Measurements from ENCODE around the gene IHH.

DNA sequence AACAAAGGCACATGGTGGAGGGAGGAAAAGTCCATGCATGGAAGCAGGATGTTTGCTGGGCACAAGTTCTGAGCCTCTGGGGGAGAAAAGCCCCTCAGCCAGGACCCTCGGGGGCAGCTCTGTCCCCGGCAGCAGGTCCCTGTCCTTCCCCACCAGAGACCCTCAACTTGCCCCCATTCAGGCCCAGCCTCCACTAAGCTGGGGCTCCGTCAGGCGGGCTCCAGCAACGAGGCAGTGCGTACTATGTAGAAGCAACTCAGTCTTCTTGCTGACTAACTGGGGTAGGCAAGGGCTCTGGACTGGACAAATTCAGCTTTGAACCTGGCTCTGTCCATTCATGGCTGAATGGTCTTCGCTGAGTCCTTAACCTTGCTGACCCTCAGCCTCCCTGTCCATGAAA, 42.4 kb downstream of the IHH start:
- TF ChIP-seq POLR2A (IDR thresholded peaks at IDR 0.05) = no peak
- no peak for TF ChIP-seq CTCF (IDR thresholded peaks at IDR 0.05)

Data from esophagus squamous epithelium (tissue), 4 donors.